ENCODE results near the gene UBAP2L.

UBAP2L gene

GRCh38 chr1:154208677-154209388 lies 11.9 kb upstream of the UBAP2L start:
- Histone ChIP-seq H3K79me2 (ENCODE audit: insufficient read depth, low read length) (peaks cover 2% of the 10 kb centered on the region; the same call in 1 of the 2 replicates), H3K4me1 (ENCODE audit: insufficient read depth, low read length) (no peaks in the 10 kb centered on the region), H3K27ac (ENCODE audit: low read length) (no peak overlapping the region), H4K20me1 (ENCODE audit: insufficient read depth, low read length) (0 out of 2 replicates have a peak, but pooled peaks cover 3% of the 10 kb centered on the region), H3K36me3 (ENCODE audit: insufficient read depth, low read length) (peaks cover 75% of the 10 kb centered on the region), H3K9ac (ENCODE audit: low read depth, low read length) (no peak overlapping the region), H3K9me3 (ENCODE audit: insufficient read depth, low read length, severe bottlenecking) (no peaks in the 10 kb centered on the region), H3K27me3 (ENCODE audit: insufficient read depth, low read length, poor library complexity) (no peaks in the 10 kb centered on the region), H3K4me2 (ENCODE audit: insufficient read depth, low read length) (no peak overlapping the region), H2AFZ (ENCODE audit: low read depth, low read length) (no peak overlapping the region), H3K4me3 (ENCODE audit: low read depth in 1 of 2, low read length in 2 of 2) (no peak overlapping the region)
- no peak for DNase-seq
- no peak for ATAC-seq (ENCODE audit: insufficient read depth, low read depth)
- no peak for TF ChIP-seq EZH2 (IDR thresholded peaks at IDR 0.05; ENCODE audit: borderline replicate concordance, low read depth, low read length, severe bottlenecking)
- TF ChIP-seq CTCF (IDR thresholded peaks at IDR 0.05; ENCODE audit: borderline replicate concordance, extremely low read depth, low read length, poor library complexity, severe bottlenecking): no peak

DNA sequence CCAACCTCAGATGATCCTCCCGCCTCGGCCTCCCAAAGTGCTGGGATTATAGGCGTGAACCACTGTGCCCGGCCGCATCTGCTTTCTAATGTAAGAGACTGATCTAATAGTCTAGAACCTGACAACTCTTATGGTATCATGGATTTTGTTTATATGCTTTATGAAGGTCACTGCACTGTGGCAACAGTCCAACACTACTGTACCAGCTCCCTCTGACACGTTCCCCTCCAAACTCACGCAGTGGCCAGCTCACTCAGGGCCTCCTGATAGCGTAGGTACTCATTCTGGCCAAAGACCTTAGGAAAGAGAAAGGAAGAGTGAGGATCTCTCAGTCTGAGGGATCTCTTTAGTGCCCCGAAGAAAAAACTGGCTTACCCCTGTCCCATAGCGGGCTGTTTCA lies 8.7 kb upstream of the UBAP2L start:
- H3K36me3 ChIP-seq (ENCODE audit: insufficient read depth, low read length): peaks cover 72% of the 10 kb centered on the region
- no peaks in the 10 kb centered on the region for H3K9me3 ChIP-seq (ENCODE audit: insufficient read depth, low read length, severe bottlenecking)
- no peak overlapping the region for H3K4me2 ChIP-seq (ENCODE audit: insufficient read depth, low read length)
- H3K79me2 ChIP-seq (ENCODE audit: insufficient read depth, low read length): peaks cover 27% of the 10 kb centered on the region
- H3K27me3 ChIP-seq (ENCODE audit: insufficient read depth, low read length, poor library complexity): no peaks in the 10 kb centered on the region
- no peak overlapping the region for H3K27ac ChIP-seq (ENCODE audit: low read length)
- ATAC-seq (ENCODE audit: insufficient read depth, low read depth) (no peak), DNase-seq (no peak)
- H3K4me1 ChIP-seq (ENCODE audit: insufficient read depth, low read length): no peaks in the 10 kb centered on the region
- TF ChIP-seq CTCF (IDR thresholded peaks at IDR 0.05; ENCODE audit: borderline replicate concordance, extremely low read depth, low read length, poor library complexity, severe bottlenecking) (no peak), EZH2 (IDR thresholded peaks at IDR 0.05; ENCODE audit: borderline replicate concordance, low read depth, low read length, severe bottlenecking) (no peak)
- H3K4me3 ChIP-seq (ENCODE audit: low read depth in 1 of 2, low read length in 2 of 2): no peak overlapping the region
- H4K20me1 ChIP-seq (ENCODE audit: insufficient read depth, low read length): 0 out of 2 replicates have a peak, but pooled peaks cover 3% of the 10 kb centered on the region
- no peak overlapping the region for H2AFZ ChIP-seq (ENCODE audit: low read depth, low read length)
- no peak overlapping the region for H3K9ac ChIP-seq (ENCODE audit: low read depth, low read length)

- peaks cover 73% of the 10 kb centered on the region for H3K36me3 ChIP-seq (ENCODE audit: insufficient read depth, low read length)
- no peaks in the 10 kb centered on the region for H3K9me3 ChIP-seq (ENCODE audit: insufficient read depth, low read length, severe bottlenecking)
- no peak overlapping the region for H3K4me3 ChIP-seq (ENCODE audit: low read depth in 1 of 2, low read length in 2 of 2)
- ATAC-seq (ENCODE audit: insufficient read depth, low read depth): no peak
- H3K4me2 ChIP-seq (ENCODE audit: insufficient read depth, low read length): no peak overlapping the region
- no peak for TF ChIP-seq CTCF (IDR thresholded peaks at IDR 0.05; ENCODE audit: borderline replicate concordance, extremely low read depth, low read length, poor library complexity, severe bottlenecking)
- no peak for TF ChIP-seq EZH2 (IDR thresholded peaks at IDR 0.05; ENCODE audit: borderline replicate concordance, low read depth, low read length, severe bottlenecking)
- H3K79me2 ChIP-seq (ENCODE audit: insufficient read depth, low read length): peaks cover 39% of the 10 kb centered on the region
- H3K27ac ChIP-seq (ENCODE audit: low read length): no peak overlapping the region
- no peak overlapping the region for H3K9ac ChIP-seq (ENCODE audit: low read depth, low read length)
- H2AFZ ChIP-seq (ENCODE audit: low read depth, low read length): no peak overlapping the region
- H4K20me1 ChIP-seq (ENCODE audit: insufficient read depth, low read length): peaks cover 3% of the 10 kb centered on the region; the same call in 1 of the 2 replicates
- no peaks in the 10 kb centered on the region for H3K27me3 ChIP-seq (ENCODE audit: insufficient read depth, low read length, poor library complexity)
- H3K4me1 ChIP-seq (ENCODE audit: insufficient read depth, low read length): peaks cover 11% of the 10 kb centered on the region
- no peak for DNase-seq
These were observed 7.5 kb upstream of the UBAP2L start for GRCh38 chr1:154213274-154213673.
